ENCODE measurements around the gene ACVR2A. TPM values are rescaled to one million over a fixed set of nuclear protein-coding genes. Genes with fewer than 3 reads are reported as not detected.

The ACVR2A gene
- total RNA-seq, 1 experiment from 2014 or later, result 9.4 TPM

DNA sequence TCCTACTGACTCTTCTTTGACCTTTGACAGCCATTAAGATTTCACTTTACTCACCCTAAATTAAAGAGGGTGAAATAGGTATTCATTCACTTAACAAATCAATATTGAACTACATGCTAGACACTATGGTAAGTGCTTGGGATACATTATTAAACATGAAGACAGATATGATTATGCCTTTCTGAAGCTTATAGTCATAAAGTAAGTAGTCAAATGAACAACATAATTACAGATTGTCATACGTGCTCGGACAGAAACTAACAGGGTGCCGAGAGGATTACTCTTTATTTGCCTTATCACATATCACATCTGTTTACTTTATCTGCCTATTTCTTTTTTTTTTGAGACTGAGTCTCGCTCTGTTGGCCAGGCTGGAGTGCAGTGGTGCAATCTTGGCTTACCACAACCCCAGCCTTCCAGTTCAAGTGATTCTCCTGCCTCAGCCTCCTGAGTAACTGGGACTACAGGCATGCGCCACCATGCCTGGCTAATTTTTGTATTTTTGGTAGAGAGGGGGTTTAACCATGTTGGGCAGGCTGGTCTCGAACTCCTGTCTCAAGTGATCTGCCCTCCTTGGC lies 9.8 kb downstream of the ACVR2A start:
- H3K27me3 ChIP-seq (ENCODE audit: insufficient read depth, low read length), result no peaks in the 10 kb centered on the region

More for the DNA sequence above, 9.8 kb downstream of the ACVR2A start:
- DNase-seq (ENCODE audit: low read depth, low spot score) (no peak), ATAC-seq (no peak)
- no peak for TF ChIP-seq SP1 (IDR thresholded peaks at IDR 0.05; ENCODE audit: low read depth)
- TF ChIP-seq, protein P1, sequence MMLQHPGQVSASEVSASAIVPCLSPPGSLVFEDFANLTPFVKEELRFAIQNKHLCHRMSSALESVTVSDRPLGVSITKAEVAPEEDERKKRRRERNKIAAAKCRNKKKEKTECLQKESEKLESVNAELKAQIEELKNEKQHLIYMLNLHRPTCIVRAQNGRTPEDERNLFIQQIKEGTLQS (IDR thresholded peaks at IDR 0.05), result no peak
- TF ChIP-seq, protein P2, sequence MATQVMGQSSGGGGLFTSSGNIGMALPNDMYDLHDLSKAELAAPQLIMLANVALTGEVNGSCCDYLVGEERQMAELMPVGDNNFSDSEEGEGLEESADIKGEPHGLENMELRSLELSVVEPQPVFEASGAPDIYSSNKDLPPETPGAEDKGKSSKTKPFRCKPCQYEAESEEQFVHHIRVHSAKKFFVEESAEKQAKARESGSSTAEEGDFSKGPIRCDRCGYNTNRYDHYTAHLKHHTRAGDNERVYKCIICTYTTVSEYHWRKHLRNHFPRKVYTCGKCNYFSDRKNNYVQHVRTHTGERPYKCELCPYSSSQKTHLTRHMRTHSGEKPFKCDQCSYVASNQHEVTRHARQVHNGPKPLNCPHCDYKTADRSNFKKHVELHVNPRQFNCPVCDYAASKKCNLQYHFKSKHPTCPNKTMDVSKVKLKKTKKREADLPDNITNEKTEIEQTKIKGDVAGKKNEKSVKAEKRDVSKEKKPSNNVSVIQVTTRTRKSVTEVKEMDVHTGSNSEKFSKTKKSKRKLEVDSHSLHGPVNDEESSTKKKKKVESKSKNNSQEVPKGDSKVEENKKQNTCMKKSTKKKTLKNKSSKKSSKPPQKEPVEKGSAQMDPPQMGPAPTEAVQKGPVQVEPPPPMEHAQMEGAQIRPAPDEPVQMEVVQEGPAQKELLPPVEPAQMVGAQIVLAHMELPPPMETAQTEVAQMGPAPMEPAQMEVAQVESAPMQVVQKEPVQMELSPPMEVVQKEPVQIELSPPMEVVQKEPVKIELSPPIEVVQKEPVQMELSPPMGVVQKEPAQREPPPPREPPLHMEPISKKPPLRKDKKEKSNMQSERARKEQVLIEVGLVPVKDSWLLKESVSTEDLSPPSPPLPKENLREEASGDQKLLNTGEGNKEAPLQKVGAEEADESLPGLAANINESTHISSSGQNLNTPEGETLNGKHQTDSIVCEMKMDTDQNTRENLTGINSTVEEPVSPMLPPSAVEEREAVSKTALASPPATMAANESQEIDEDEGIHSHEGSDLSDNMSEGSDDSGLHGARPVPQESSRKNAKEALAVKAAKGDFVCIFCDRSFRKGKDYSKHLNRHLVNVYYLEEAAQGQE (IDR thresholded peaks at IDR 0.05; ENCODE audit: low read depth), result no peak
- TF ChIP-seq, protein P3, sequence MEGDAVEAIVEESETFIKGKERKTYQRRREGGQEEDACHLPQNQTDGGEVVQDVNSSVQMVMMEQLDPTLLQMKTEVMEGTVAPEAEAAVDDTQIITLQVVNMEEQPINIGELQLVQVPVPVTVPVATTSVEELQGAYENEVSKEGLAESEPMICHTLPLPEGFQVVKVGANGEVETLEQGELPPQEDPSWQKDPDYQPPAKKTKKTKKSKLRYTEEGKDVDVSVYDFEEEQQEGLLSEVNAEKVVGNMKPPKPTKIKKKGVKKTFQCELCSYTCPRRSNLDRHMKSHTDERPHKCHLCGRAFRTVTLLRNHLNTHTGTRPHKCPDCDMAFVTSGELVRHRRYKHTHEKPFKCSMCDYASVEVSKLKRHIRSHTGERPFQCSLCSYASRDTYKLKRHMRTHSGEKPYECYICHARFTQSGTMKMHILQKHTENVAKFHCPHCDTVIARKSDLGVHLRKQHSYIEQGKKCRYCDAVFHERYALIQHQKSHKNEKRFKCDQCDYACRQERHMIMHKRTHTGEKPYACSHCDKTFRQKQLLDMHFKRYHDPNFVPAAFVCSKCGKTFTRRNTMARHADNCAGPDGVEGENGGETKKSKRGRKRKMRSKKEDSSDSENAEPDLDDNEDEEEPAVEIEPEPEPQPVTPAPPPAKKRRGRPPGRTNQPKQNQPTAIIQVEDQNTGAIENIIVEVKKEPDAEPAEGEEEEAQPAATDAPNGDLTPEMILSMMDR (IDR thresholded peaks at IDR 0.05 in 2 of 3, conservative IDR thresholded peaks at IDR 0.05 in 1 of 3; ENCODE audit: borderline replicate concordance in 1 of 3, insufficient read depth in 1 of 3, low read depth in 2 of 3, low read length in 2 of 3), result no peak
- TF ChIP-seq EGR1 (IDR thresholded peaks at IDR 0.05; ENCODE audit: low read depth), result no peak
- no peak for TF ChIP-seq RAD21 (IDR thresholded peaks at IDR 0.05; ENCODE audit: low read depth)
- TF ChIP-seq, protein P4, sequence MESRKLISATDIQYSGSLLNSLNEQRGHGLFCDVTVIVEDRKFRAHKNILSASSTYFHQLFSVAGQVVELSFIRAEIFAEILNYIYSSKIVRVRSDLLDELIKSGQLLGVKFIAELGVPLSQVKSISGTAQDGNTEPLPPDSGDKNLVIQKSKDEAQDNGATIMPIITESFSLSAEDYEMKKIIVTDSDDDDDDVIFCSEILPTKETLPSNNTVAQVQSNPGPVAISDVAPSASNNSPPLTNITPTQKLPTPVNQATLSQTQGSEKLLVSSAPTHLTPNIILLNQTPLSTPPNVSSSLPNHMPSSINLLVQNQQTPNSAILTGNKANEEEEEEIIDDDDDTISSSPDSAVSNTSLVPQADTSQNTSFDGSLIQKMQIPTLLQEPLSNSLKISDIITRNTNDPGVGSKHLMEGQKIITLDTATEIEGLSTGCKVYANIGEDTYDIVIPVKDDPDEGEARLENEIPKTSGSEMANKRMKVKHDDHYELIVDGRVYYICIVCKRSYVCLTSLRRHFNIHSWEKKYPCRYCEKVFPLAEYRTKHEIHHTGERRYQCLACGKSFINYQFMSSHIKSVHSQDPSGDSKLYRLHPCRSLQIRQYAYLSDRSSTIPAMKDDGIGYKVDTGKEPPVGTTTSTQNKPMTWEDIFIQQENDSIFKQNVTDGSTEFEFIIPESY (IDR thresholded peaks at IDR 0.05; ENCODE audit: extremely low read depth, insufficient replicate concordance, low read length), result no peak
- TF ChIP-seq POLR2AphosphoS5 (IDR thresholded peaks at IDR 0.05; ENCODE audit: low read depth, low read length), result no peak
- no peak for TF ChIP-seq SIN3A (IDR thresholded peaks at IDR 0.05; ENCODE audit: low read depth)
- TF ChIP-seq EZH2phosphoT487 (IDR thresholded peaks at IDR 0.05; ENCODE audit: borderline replicate concordance), result no peak
- TF ChIP-seq CBX3 (IDR thresholded peaks at IDR 0.05; ENCODE audit: low read depth), result no peak
- TF ChIP-seq EZH2 (IDR thresholded peaks at IDR 0.05), result no peak
- no peak for TF ChIP-seq JUND (IDR thresholded peaks at IDR 0.05)
- TF ChIP-seq YY1 (IDR thresholded peaks at IDR 0.05; ENCODE audit: extremely low read depth, insufficient replicate concordance, low read depth, low read length), result no peak
- TF ChIP-seq POLR2A (IDR thresholded peaks at IDR 0.05; ENCODE audit: borderline replicate concordance, extremely low read depth, insufficient read depth, insufficient read length), result no peak
- no peak for TF ChIP-seq FOSL1 (IDR thresholded peaks at IDR 0.05; ENCODE audit: low read depth)
- TF ChIP-seq TCF7L2 (IDR thresholded peaks at IDR 0.05; ENCODE audit: borderline replicate concordance, extremely low read depth, insufficient read depth, insufficient read length), result no peak
- TF ChIP-seq ZNF274 (IDR thresholded peaks at IDR 0.05; ENCODE audit: low read depth, low read length), result no peak
- TF ChIP-seq SRF (IDR thresholded peaks at IDR 0.05; ENCODE audit: low read depth), result no peak
- no peak for TF ChIP-seq ELF1 (IDR thresholded peaks at IDR 0.05; ENCODE audit: borderline replicate concordance, low read depth)
- Histone ChIP-seq H3K36me3 (ENCODE audit: control insufficient read depth in 1 of 2, insufficient read depth in 2 of 2, low read length in 2 of 2) (no peaks in the 10 kb centered on the region), H4K20me1 (ENCODE audit: insufficient read depth) (no peaks in the 10 kb centered on the region), H3K4me3 (replicated peaks in 1 of 2; ENCODE audit: low read depth in 1 of 2, low read length in 2 of 2) (no peak overlapping the region), H3K9ac (ENCODE audit: low read length) (no peak overlapping the region), H3K27ac (ENCODE audit: low read depth, low read length) (no peak overlapping the region), H3K4me2 (ENCODE audit: low read length) (no peak overlapping the region), H3K79me2 (ENCODE audit: insufficient read depth, low read length) (peaks cover 66% of the 10 kb centered on the region), H3K9me3 (ENCODE audit: control insufficient read depth in 1 of 2, insufficient read depth in 1 of 2, low read depth in 1 of 2, low read length in 2 of 2) (no peaks in the 10 kb centered on the region), H3K4me1 (ENCODE audit: control insufficient read depth in 1 of 2, insufficient read depth in 2 of 2, low read length in 2 of 2) (no peaks in the 10 kb centered on the region), H2AFZ (ENCODE audit: low read depth, low read length, poor library complexity, severe bottlenecking) (no peak overlapping the region), H3K9me2 (ENCODE audit: insufficient read depth) (no peaks in the 10 kb centered on the region)
- RAD21 ChIA-PET (ENCODE audit: low non-redundant PET in 1 of 2, low total read pairs in 2 of 2, uncharacterized antibody in 2 of 2, unreplicated experiment in 2 of 2), result no interaction called here
- CTCF ChIA-PET, result no interaction called here
- no TSS peak for BruUV-seq (replicated peaks)
- intact Hi-C loops (cut with micrococcal nuclease), result no loop called here
- POLR2A ChIA-PET, result no interaction called here
